Stimulated activated naive CD8-positive, alpha-beta T cell treated with anti-CD3 and anti-CD28 coated beads, Interleukin-15, amount 100 ng/mL, for 72 hours (primary cell): ENCODE results near the gene LRRC63.
A peak's percentile ranks its signal among the peaks of the same experiment; 100 is the strongest.
"Not testable (repeated sequence)": the region's sequence is repeated elsewhere in the genome, so short reads cannot be mapped to it uniquely, and the experiment has no call there.

Experiments used
- ATAC-seq: fragments of 150-1000 bp; cut with Tn5 transposase; 2 replicates; pipeline ENCODE4 v1.10.0; 2021; ENCODE audit warnings: mild to moderate bottlenecking, moderate library complexity
- DNase-seq, 2 donors: peaks; one replicate each; pipeline ENCODE4 v3.0.0; 2021 to 2022
- H3K27ac Mint-ChIP-seq, 2 donors: one replicate each; pipeline ENCODE4 v1.8.0; 2022; ENCODE audit warnings: mild to moderate bottlenecking in 2 of 2, mixed read lengths in 2 of 2, moderate library complexity in 2 of 2
- H3K27me3 Mint-ChIP-seq: one replicate; pipeline ENCODE4 v1.8.0; 2022; ENCODE audit warnings: mixed read lengths
- H3K4me1 Mint-ChIP-seq: one replicate; pipeline ENCODE4 v1.8.0; 2022; ENCODE audit warnings: mild to moderate bottlenecking, mixed read lengths
- H3K4me3 Mint-ChIP-seq, 2 donors: one replicate each; pipeline ENCODE4 v1.8.0; 2022; ENCODE audit warnings: mild to moderate bottlenecking in 2 of 2, mixed read lengths in 2 of 2, moderate library complexity in 1 of 2
- H3K9me3 Mint-ChIP-seq, 2 donors: one replicate each; pipeline ENCODE4 v1.8.0; 2022; ENCODE audit warnings: mixed read lengths in 2 of 2

LRRC63 gene

GRCh38 chr13:46270416-46270815 is 58.7 kb downstream of the LRRC63 start:
- DNase-seq (no peak), ATAC-seq (no peak)
- Mint-ChIP-seq H3K4me1 (no peaks in the 10 kb centered on the region), H3K4me3 (no peak overlapping the region), H3K27ac (no peak overlapping the region), H3K9me3 (no peaks in the 10 kb centered on the region), H3K27me3 (no peaks in the 10 kb centered on the region)

DNA sequence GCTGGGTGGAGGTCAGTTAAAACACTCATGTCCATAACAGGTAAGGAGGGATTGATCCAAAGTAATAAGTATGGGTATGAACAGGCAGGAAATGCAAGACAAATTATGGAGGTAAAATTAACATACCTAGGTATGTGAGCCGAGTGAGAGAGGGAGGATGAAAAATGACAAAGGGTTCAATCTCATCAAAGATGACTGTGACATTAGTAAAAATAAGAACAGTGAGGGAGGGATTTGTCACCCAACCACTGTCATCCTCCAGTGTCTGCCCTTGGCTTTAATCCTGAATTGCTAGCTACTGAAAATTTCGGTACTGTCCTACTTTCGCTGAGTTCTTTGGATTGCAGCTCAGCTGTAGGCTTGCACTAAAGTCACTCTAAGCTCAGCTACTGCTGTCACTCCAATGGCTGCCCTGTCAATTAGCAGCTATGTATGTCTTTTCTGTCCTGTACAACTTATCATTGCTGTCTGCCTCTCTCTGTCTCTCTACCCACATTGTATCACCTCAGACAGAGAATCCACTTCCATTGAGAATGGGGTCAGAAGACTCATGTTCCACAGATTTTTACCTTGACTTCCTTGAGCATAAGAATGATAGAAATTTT is 62.5 kb downstream of the LRRC63 start:
- no peaks in the 10 kb centered on the region for H3K9me3 Mint-ChIP-seq
- H3K4me3 Mint-ChIP-seq: no peak overlapping the region
- ATAC-seq (no peak), DNase-seq (no peak)
- H3K27me3 Mint-ChIP-seq: no peaks in the 10 kb centered on the region
- peaks cover 6% of the 10 kb centered on the region for H3K4me1 Mint-ChIP-seq
- peak overlapping the region in 1 of 2 donors; percentile 5 for H3K27ac Mint-ChIP-seq

GRCh38 chr13:46278474-46278873 is 66.7 kb downstream of the LRRC63 start:
- Mint-ChIP-seq H3K27me3 (no peaks in the 10 kb centered on the region), H3K9me3 (no peaks in the 10 kb centered on the region), H3K4me3 (no peak overlapping the region), H3K4me1 (peaks cover 6% of the 10 kb centered on the region), H3K27ac (no peak overlapping the region)
- DNase-seq (no peak), ATAC-seq (peak; percentile 52)

- ATAC-seq (no peak), DNase-seq (no peak)
- Mint-ChIP-seq H3K9me3 (no peaks in the 10 kb centered on the region), H3K4me1 (peaks cover 6% of the 10 kb centered on the region), H3K27me3 (no peaks in the 10 kb centered on the region), H3K4me3 (no peak overlapping the region), H3K27ac (peak overlapping the region in 1 of 2 donors; percentile 0)
These were observed 70.1 kb downstream of the LRRC63 start for GRCh38 chr13:46281779-46282178.

GRCh38 chr13:46283912-46284824 is 72.4 kb downstream of the LRRC63 start:
- not testable (repeated sequence) for H3K4me3 Mint-ChIP-seq, H3K27ac Mint-ChIP-seq, ATAC-seq, H3K9me3 Mint-ChIP-seq, H3K4me1 Mint-ChIP-seq, H3K27me3 Mint-ChIP-seq, DNase-seq

DNA sequence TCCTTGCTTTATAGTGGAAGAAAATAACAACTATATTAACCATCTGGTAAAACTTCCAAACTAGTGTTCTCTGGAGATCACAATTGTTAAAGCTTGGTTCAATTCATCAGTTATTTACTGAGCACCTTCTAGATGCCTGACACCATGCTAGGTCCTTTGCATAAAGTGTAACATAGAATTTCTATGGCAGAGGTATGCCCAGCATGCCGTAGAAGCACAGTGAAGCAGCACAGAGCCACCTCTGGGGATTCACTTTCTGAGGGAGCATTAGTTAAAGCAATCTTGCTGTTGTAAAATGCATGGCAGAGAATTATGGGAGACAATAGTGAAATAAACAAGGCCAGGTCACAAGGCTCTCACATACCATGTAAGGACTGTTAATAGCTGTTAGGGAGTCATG is 75.2 kb downstream of the LRRC63 start:
- no peak overlapping the region for H3K27ac Mint-ChIP-seq

GRCh38 chr13:46288570-46289259 is 77.0 kb downstream of the LRRC63 start:
- DNase-seq (peak in 1 of 2 donors; percentile 33), ATAC-seq (peak; percentile 92)
- peak overlapping the region in 1 of 2 donors; percentile 42 for H3K27ac Mint-ChIP-seq
- H3K4me1 Mint-ChIP-seq: peaks cover 17% of the 10 kb centered on the region
- no peaks in the 10 kb centered on the region for H3K27me3 Mint-ChIP-seq
- H3K9me3 Mint-ChIP-seq: no peaks in the 10 kb centered on the region
- H3K4me3 Mint-ChIP-seq: no peak overlapping the region

More for the DNA sequence above, 75.2 kb downstream of the LRRC63 start:
- Mint-ChIP-seq H3K27me3 (no peaks in the 10 kb centered on the region), H3K4me1 (peaks cover 7% of the 10 kb centered on the region), H3K4me3 (no peak overlapping the region), H3K9me3 (no peaks in the 10 kb centered on the region)
- ATAC-seq (no peak), DNase-seq (no peak)

DNA sequence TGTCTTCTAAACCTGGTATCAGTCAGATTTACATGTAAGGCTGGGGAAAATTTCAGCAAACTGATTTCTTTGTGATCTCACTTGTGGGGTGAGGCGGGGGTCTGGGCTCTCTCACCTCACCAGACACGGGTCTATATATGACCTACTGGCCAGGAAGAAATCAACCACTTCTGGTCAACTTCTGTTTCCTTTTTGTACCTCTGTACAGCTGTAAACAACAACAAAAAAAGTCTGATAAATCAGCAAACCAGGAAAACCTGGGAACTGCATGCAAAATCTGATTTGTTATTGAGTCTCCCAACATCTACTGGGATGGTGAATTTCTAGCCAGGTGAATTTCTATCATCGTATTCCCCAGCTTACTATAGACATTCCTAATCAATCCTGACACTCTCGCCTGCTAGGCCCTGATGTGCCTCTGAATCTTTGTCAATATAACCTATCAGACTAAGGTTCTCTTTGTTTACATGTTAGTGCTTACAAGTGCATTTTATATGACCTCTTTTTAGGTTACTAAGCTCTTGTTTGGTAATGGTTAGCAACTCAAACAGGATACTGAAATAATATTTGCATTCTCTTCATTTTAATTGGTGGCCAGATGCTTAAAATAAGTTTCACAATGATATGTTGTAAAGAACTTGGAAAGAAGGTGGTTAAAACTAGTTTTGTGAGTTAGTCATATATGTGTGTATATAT is 77.7 kb downstream of the LRRC63 start:
- no peak for ATAC-seq
- H3K4me3 Mint-ChIP-seq: no peak overlapping the region
- no peaks in the 10 kb centered on the region for H3K9me3 Mint-ChIP-seq
- H3K27ac Mint-ChIP-seq: peak overlapping the region in 1 of 2 donors; percentile 42
- H3K27me3 Mint-ChIP-seq: no peaks in the 10 kb centered on the region
- peaks cover 23% of the 10 kb centered on the region for H3K4me1 Mint-ChIP-seq
- no peak for DNase-seq

DNA sequence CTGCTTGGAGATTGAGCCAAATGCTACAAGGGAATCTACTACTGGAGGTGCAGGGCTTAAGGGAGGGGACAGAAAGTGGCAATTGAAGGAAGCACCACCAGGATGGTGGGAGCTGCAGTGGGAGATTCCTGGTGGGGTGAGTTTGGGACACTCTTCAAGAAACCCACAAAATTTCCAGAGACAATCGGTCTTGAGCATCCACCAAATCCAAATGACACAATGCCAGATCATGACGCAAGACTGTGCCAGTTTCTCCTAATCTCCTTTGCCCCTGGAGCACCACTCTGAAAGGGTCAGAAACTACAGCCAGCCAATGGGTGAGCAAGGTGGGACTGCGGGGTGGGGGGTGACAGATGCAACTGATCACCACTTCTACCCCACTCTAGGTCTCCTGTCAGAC is 78.7 kb downstream of the LRRC63 start:
- ATAC-seq (no peak), DNase-seq (no peak)
- Mint-ChIP-seq H3K4me3 (no peak overlapping the region), H3K27ac (no peak overlapping the region), H3K9me3 (no peaks in the 10 kb centered on the region), H3K27me3 (no peaks in the 10 kb centered on the region), H3K4me1 (peaks cover 34% of the 10 kb centered on the region)

- H3K27ac Mint-ChIP-seq: peak overlapping the region; percentile 47 to 74
- no peak overlapping the region for H3K4me3 Mint-ChIP-seq
- no peak for DNase-seq
- H3K4me1 Mint-ChIP-seq: peaks cover 59% of the 10 kb centered on the region
- no peaks in the 10 kb centered on the region for H3K27me3 Mint-ChIP-seq
- H3K9me3 Mint-ChIP-seq: peaks cover 0 to 7% of the 10 kb centered on the region in 2 donors
- ATAC-seq: no peak
These were observed 81.7 kb downstream of the LRRC63 start for GRCh38 chr13:46293436-46293835.

- peaks cover 52% of the 10 kb centered on the region for H3K4me1 Mint-ChIP-seq
- no peaks in the 10 kb centered on the region for H3K27me3 Mint-ChIP-seq
- peaks cover 17 to 19% of the 10 kb centered on the region in 2 donors for H3K9me3 Mint-ChIP-seq
- ATAC-seq: peak; percentile 93
- peak overlapping the region; percentile 100 for H3K27ac Mint-ChIP-seq
- DNase-seq: peak; percentile 71 to 87
- H3K4me3 Mint-ChIP-seq: peak overlapping the region; percentile 72 to 81
These were observed 83.9 kb downstream of the LRRC63 start for GRCh38 chr13:46295491-46296114.

DNA sequence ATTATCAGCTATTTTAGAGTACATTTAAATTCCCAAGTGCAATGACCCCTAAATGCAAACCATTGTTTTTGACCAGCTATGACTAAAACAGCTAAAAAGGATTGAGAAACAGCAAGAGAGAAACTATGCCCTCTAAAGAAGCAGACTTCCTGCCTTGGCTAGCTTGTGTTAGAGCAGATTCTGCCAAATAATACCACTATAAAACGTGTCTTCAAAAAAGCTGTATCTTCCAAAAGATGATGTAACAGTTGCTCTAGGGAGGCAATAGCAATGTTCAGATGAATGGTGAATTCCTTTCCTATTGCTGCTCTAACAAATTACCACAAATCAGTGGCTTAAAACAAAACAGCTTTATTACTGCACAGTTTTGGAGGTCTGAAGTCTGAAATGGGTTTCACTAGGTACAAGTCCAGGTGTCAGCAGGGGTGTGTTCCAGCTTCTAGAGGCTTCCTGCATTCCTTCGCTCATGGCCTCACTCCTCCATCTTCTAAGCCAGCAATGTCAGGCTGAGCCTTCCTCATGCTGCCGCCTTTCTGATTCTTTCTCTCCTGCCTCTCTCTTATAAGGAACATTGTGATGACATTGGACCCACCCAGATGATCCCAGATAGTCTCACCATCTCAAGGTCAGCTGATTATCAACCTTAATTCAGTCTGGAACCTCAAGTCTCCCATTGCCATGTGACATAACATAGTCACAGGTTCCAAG is 84.5 kb downstream of the LRRC63 start:
- peak; percentile 84 for ATAC-seq
- peak in 1 of 2 donors; percentile 52 for DNase-seq
- peak overlapping the region; percentile 72 to 81 for H3K4me3 Mint-ChIP-seq
- peaks cover 52% of the 10 kb centered on the region for H3K4me1 Mint-ChIP-seq
- no peaks in the 10 kb centered on the region for H3K27me3 Mint-ChIP-seq
- peaks cover 18 to 21% of the 10 kb centered on the region in 2 donors for H3K9me3 Mint-ChIP-seq
- H3K27ac Mint-ChIP-seq: peak overlapping the region; percentile 100

GRCh38 chr13:46296921-46297320 is 85.2 kb downstream of the LRRC63 start:
- H3K27me3 Mint-ChIP-seq: no peaks in the 10 kb centered on the region
- DNase-seq (no peak), ATAC-seq (no peak)
- peaks cover 52% of the 10 kb centered on the region for H3K4me1 Mint-ChIP-seq
- H3K27ac Mint-ChIP-seq: peak overlapping the region; percentile 100
- H3K9me3 Mint-ChIP-seq: peaks cover 22 to 26% of the 10 kb centered on the region in 2 donors
- H3K4me3 Mint-ChIP-seq: peak overlapping the region; percentile 72 to 81

GRCh38 chr13:46297361-46297811 is 85.7 kb downstream of the LRRC63 start:
- ATAC-seq (no peak), DNase-seq (no peak)
- Mint-ChIP-seq H3K4me3 (peak overlapping the region; percentile 72 to 81), H3K9me3 (peaks cover 24 to 30% of the 10 kb centered on the region in 2 donors), H3K27me3 (no peaks in the 10 kb centered on the region), H3K4me1 (peaks cover 52% of the 10 kb centered on the region), H3K27ac (peak overlapping the region; percentile 100)
